ENCODE measurements around the gene PCP2.

PCP2 gene

DNA sequence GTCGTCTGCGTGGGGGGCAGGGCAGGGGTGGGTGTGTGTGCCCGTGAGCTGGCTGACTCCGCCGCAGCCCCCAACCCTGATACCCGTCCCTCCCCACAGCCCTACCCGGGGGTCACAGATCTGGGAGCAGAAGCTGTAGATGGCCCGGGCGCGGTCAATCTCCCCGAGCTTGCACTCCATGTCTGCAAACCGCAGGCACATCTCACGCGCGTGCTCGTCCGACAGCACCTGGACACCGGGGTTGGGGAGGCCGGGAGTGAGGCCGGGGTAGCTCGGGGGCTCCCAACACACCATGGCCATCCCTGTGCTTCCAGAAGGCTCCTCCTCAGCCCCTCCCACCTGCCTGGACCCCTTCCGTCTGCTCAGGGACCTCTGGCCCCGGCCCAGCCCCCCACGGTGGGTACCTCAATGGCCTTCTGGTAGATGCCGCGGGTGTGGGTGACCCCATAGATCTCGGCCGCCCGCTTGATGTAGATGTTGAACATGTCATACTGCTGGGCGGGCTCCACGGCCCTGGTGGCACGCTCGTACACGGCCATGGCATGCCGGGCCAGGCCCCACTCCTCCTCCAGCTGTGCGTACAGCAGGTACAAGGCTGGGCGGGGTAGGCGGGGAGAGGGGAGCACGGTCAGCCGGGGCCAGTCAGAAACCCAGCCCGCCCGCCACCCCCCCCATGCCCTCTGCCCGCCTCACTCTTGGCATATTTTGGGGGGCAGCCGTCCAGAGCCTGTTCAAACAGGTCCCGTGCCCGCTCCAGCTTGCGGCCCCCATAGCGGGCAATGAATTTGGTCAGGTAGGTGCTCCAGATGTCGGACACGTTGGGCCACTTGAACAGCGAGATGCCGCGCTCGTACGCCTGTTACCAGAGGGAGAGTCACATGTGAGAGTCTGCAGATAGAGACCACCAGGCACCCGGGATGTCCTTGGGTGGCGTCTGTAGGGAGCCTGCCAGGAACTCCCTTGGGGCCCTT is 12.8 kb downstream of the PCP2 start:
- Mint-ChIP-seq H3K36me3 (ENCODE audit: low read depth) (peaks cover 15% of the 10 kb centered on the region), H3K4me1 (ENCODE audit: low read depth) (no peaks in the 10 kb centered on the region), H3K9me3 (no peaks in the 10 kb centered on the region), H3K27me3 (ENCODE audit: low read depth) (no peaks in the 10 kb centered on the region), H3K4me3 (no peak overlapping the region), H3K27ac (no peak overlapping the region)

GRCh38 chr19:7619671-7620441 is 13.7 kb downstream of the PCP2 start:
- Mint-ChIP-seq H3K27ac (no peak overlapping the region), H3K9me3 (no peaks in the 10 kb centered on the region), H3K4me1 (ENCODE audit: low read depth) (no peaks in the 10 kb centered on the region), H3K27me3 (ENCODE audit: low read depth) (no peaks in the 10 kb centered on the region), H3K36me3 (ENCODE audit: low read depth) (peaks cover 13% of the 10 kb centered on the region), H3K4me3 (no peak overlapping the region)

- H3K27me3 Mint-ChIP-seq (ENCODE audit: low read depth), result no peaks in the 10 kb centered on the region
- H3K27ac Mint-ChIP-seq, result no peak overlapping the region
- no peak overlapping the region for H3K4me3 Mint-ChIP-seq
- no peaks in the 10 kb centered on the region for H3K4me1 Mint-ChIP-seq (ENCODE audit: low read depth)
- peaks cover 11% of the 10 kb centered on the region for H3K36me3 Mint-ChIP-seq (ENCODE audit: low read depth)
- no peaks in the 10 kb centered on the region for H3K9me3 Mint-ChIP-seq
These were observed 14.6 kb downstream of the PCP2 start for GRCh38 chr19:7618771-7619510.

DNA sequence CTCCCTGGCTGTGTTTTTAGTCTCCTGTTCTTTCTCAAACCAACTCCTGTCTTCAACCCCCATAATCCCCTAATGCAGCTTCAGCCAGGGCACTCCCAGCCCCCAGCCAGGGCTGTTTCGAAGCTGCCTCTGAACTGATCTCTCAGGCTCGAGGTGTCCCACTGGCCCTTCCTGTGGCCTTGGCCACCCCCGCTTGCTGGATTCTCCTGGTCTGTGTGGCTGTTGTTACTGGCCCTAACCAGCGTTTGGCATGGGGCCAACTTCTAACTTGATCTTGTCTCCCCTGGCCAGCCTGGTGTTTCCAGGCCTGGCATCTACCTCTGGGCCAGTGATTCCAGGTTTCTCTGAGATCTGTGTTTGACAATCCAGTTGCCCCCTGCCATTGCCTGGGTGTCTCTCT is 15.2 kb downstream of the PCP2 start:
- H3K36me3 Mint-ChIP-seq (ENCODE audit: low read depth), result peaks cover 11% of the 10 kb centered on the region
- H3K27ac Mint-ChIP-seq, result no peak overlapping the region
- H3K9me3 Mint-ChIP-seq, result no peaks in the 10 kb centered on the region
- H3K27me3 Mint-ChIP-seq (ENCODE audit: low read depth), result no peaks in the 10 kb centered on the region
- no peak overlapping the region for H3K4me3 Mint-ChIP-seq
- H3K4me1 Mint-ChIP-seq (ENCODE audit: low read depth), result no peaks in the 10 kb centered on the region

DNA sequence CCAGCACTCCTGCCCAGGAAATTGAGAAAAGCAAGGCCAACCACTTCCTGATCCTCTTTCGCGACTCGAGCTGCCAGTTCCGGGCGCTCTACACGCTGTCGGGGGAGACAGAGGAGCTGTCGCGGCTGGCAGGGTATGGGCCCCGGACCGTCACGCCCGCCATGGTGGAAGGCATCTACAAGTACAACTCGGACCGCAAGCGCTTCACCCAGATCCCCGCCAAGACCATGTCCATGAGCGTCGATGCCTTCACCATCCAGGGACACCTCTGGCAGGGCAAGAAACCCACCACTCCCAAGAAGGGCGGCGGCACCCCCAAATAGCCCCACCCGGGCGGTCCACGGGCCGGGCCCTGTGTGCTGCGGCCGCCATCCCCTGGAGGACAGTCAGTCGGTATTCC is 15.8 kb downstream of the PCP2 start:
- no peak overlapping the region for H3K4me3 Mint-ChIP-seq
- H3K4me1 Mint-ChIP-seq (ENCODE audit: low read depth), result no peaks in the 10 kb centered on the region
- no peaks in the 10 kb centered on the region for H3K9me3 Mint-ChIP-seq
- H3K36me3 Mint-ChIP-seq (ENCODE audit: low read depth), result peaks cover 6% of the 10 kb centered on the region
- H3K27ac Mint-ChIP-seq, result no peak overlapping the region
- no peaks in the 10 kb centered on the region for H3K27me3 Mint-ChIP-seq (ENCODE audit: low read depth)

GRCh38 chr19:7617172-7617571 is 16.3 kb downstream of the PCP2 start:
- H3K36me3 Mint-ChIP-seq (ENCODE audit: low read depth), result peaks cover 5% of the 10 kb centered on the region
- no peak overlapping the region for H3K27ac Mint-ChIP-seq
- no peaks in the 10 kb centered on the region for H3K4me1 Mint-ChIP-seq (ENCODE audit: low read depth)
- H3K9me3 Mint-ChIP-seq, result no peaks in the 10 kb centered on the region
- no peak overlapping the region for H3K4me3 Mint-ChIP-seq
- no peaks in the 10 kb centered on the region for H3K27me3 Mint-ChIP-seq (ENCODE audit: low read depth)

DNA sequence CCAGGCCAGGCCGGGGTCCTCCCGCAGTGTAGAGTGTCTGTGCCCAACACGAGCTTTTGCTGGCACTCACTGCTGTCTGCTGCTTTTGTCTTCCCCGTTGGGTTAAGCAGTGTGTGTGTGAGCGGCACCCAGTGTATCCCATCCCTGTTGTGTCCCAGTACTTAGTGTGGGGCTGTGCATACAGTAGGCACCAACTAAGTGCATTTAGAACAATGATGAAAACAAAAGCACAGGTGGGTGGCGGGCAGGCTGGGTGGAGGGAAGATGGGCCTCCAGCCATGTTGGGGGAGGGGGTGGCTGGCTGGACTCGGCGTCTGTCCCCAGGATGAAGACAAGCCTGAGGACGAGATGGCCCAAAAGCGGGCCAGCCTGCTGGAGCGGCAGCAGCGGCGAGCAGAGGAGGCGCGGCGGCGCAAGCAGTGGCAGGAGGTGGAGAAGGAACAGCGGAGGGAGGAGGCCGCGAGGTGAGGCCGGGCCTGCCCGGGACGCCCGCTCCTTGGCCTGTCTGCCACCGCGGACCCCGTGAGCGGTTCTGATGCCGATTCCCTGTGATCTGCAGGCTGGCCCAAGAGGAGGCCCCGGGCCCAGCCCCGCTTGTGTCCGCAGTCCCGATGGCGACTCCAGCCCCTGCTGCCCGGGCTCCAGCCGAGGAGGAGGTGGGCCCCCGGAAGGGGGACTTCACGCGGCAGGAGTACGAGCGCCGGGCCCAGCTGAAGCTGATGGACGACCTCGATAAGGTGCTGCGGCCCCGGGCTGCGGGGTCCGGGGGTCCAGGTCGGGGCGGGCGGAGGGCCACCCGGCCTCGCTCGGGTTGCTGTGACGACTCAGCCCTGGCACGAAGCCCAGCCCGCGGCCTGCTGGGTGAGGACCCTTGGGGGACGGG is 18.4 kb downstream of the PCP2 start:
- Mint-ChIP-seq H3K36me3 (ENCODE audit: low read depth) (no peaks in the 10 kb centered on the region), H3K27ac (no peak overlapping the region), H3K27me3 (ENCODE audit: low read depth) (no peaks in the 10 kb centered on the region), H3K4me1 (ENCODE audit: low read depth) (no peaks in the 10 kb centered on the region), H3K9me3 (no peaks in the 10 kb centered on the region), H3K4me3 (no peak overlapping the region)

DNA sequence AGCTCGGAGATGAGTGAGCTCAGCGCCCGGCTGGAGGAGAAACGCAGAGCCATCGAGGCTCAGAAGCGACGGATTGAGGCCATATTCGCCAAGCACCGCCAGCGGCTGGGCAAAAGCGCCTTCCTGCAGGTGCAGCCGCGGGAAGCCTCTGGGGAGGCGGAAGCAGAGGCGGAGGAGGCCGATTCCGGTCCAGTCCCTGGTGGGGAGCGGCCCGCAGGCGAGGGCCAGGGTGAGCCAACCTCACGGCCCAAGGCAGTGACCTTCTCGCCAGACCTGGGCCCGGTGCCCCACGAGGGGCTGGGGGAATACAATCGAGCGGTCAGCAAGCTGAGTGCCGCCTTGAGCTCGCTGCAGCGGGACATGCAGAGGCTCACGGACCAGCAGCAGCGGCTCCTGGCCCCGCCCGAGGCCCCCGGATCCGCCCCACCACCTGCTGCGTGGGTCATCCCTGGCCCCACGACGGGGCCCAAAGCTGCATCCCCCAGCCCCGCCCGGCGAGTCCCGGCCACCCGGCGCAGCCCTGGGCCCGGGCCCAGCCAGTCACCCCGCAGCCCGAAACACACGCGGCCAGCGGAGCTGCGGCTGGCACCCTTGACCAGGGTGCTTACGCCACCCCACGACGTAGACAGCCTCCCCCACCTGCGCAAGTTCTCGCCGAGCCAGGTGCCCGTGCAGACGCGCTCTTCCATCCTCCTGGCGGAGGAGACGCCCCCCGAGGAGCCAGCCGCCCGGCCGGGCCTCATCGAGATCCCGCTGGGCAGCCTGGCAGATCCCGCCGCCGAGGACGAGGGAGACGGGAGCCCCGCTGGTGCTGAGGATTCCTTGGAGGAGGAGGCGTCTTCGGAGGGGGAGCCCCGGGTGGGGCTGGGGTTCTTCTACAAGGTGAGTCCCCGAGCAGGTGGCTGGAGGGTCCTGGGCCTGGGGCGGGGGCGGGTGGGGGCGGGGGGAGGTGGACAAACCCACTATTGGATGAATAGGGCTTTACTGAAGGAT is 20.9 kb downstream of the PCP2 start:
- Mint-ChIP-seq H3K4me3 (no peak overlapping the region), H3K9me3 (no peaks in the 10 kb centered on the region), H3K4me1 (ENCODE audit: low read depth) (no peaks in the 10 kb centered on the region), H3K27ac (no peak overlapping the region), H3K36me3 (ENCODE audit: low read depth) (no peaks in the 10 kb centered on the region), H3K27me3 (ENCODE audit: low read depth) (no peaks in the 10 kb centered on the region)

DNA sequence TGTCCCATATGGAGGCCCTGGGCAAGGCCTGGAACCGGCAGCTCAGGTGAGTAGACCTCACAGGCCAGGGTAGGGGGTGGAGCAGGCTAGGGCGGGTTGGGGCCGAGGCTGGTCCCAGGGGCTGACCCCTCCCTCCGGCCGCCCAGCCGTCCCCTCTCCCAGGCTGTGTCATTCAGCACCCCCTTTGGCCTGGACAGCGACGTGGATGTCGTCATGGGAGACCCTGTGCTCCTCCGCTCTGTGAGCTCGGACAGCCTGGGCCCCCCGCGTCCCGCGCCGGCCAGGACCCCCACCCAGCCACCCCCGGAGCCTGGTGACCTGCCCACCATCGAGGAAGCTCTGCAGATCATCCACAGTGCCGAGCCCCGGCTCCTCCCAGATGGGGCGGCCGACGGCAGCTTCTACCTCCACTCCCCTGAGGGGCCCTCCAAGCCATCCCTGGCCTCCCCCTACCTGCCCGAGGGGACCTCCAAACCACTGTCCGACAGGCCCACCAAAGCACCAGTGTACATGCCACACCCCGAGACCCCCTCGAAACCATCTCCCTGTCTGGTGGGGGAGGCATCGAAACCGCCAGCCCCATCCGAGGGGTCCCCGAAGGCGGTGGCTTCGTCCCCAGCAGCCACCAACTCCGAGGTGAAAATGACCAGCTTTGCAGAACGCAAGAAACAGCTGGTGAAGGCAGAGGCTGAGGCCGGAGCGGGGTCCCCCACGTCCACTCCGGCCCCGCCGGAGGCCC is 21.8 kb downstream of the PCP2 start:
- H3K27me3 Mint-ChIP-seq (ENCODE audit: low read depth), result no peaks in the 10 kb centered on the region
- H3K27ac Mint-ChIP-seq, result no peak overlapping the region
- no peaks in the 10 kb centered on the region for H3K36me3 Mint-ChIP-seq (ENCODE audit: low read depth)
- no peaks in the 10 kb centered on the region for H3K9me3 Mint-ChIP-seq
- no peak overlapping the region for H3K4me3 Mint-ChIP-seq
- no peaks in the 10 kb centered on the region for H3K4me1 Mint-ChIP-seq (ENCODE audit: low read depth)

- Mint-ChIP-seq H3K9me3 (no peaks in the 10 kb centered on the region), H3K27me3 (ENCODE audit: low read depth) (no peaks in the 10 kb centered on the region), H3K4me1 (ENCODE audit: low read depth) (no peaks in the 10 kb centered on the region), H3K27ac (no peak overlapping the region), H3K4me3 (no peak overlapping the region), H3K36me3 (ENCODE audit: low read depth) (no peaks in the 10 kb centered on the region)
These were observed 22.9 kb downstream of the PCP2 start for GRCh38 chr19:7610491-7611240.

GRCh38 chr19:7607874-7608560 is 25.5 kb downstream of the PCP2 start:
- H3K27ac Mint-ChIP-seq, result no peak overlapping the region
- no peaks in the 10 kb centered on the region for H3K4me1 Mint-ChIP-seq (ENCODE audit: low read depth)
- H3K9me3 Mint-ChIP-seq, result no peaks in the 10 kb centered on the region
- no peaks in the 10 kb centered on the region for H3K27me3 Mint-ChIP-seq (ENCODE audit: low read depth)
- no peak overlapping the region for H3K4me3 Mint-ChIP-seq
- no peaks in the 10 kb centered on the region for H3K36me3 Mint-ChIP-seq (ENCODE audit: low read depth)

Data from T-helper 1 cell treated with Interleukin-12 subunit alpha and Interleukin-12 subunit beta and Interleukin-4 antibody, amounts not matched to agents 30 μg/mL and 1 μg/mL, for 36 hours (primary cell).